ENCODE results near the gene MRPS2. TPM values are rescaled to one million over a fixed set of nuclear protein-coding genes. Genes with fewer than 3 reads are reported as not detected.

The MRPS2 gene
- total RNA-seq, 4 donors from 2014 or later = 9.7 to 28.2 (median 20.1) TPM

GRCh38 chr9:135523521-135524129 is 23.1 kb downstream of the MRPS2 start:
- no peak for DNase-seq
- Histone ChIP-seq H3K4me1 (no peaks in the 10 kb centered on the region), H3K27me3 (no peaks in the 10 kb centered on the region), H3K4me3 (no peak overlapping the region), H3K36me3 (no peaks in the 10 kb centered on the region), H3K9me3 (no peaks in the 10 kb centered on the region), H3K27ac (no peak overlapping the region)
- no peak for TF ChIP-seq CTCF (IDR thresholded peaks at IDR 0.05)
- TF ChIP-seq POLR2A (IDR thresholded peaks at IDR 0.05) = no peak
- intact Hi-C loops (cut with DNase I; ENCODE audit: low total_unique reads) = no loop called here

GRCh38 chr9:135524130-135524861 is 23.8 kb downstream of the MRPS2 start:
- Histone ChIP-seq H3K4me3 (no peak overlapping the region), H3K27ac (no peak overlapping the region), H3K36me3 (no peaks in the 10 kb centered on the region), H3K27me3 (no peaks in the 10 kb centered on the region), H3K4me1 (no peaks in the 10 kb centered on the region), H3K9me3 (no peaks in the 10 kb centered on the region)
- intact Hi-C loops (cut with DNase I; ENCODE audit: low total_unique reads) = no loop called here
- DNase-seq = no peak
- TF ChIP-seq CTCF (IDR thresholded peaks at IDR 0.05) (no peak), POLR2A (IDR thresholded peaks at IDR 0.05) (no peak)

- no peaks in the 10 kb centered on the region for H3K27me3 ChIP-seq
- no peak overlapping the region for H3K4me3 ChIP-seq
- H3K27ac ChIP-seq = no peak overlapping the region
- H3K9me3 ChIP-seq = no peaks in the 10 kb centered on the region
- DNase-seq = no peak
- intact Hi-C loops (cut with DNase I; ENCODE audit: low total_unique reads) = no loop called here
- H3K36me3 ChIP-seq = no peaks in the 10 kb centered on the region
- H3K4me1 ChIP-seq = no peaks in the 10 kb centered on the region
- no peak for TF ChIP-seq CTCF (IDR thresholded peaks at IDR 0.05)
- no peak for TF ChIP-seq POLR2A (IDR thresholded peaks at IDR 0.05)
These were observed 25.0 kb downstream of the MRPS2 start for GRCh38 chr9:135525241-135526088.

- TF ChIP-seq CTCF (IDR thresholded peaks at IDR 0.05) (no peak), POLR2A (IDR thresholded peaks at IDR 0.05) (no peak)
- H3K4me3 ChIP-seq = no peak overlapping the region
- H3K4me1 ChIP-seq = no peaks in the 10 kb centered on the region
- no peak overlapping the region for H3K27ac ChIP-seq
- DNase-seq = no peak
- no peaks in the 10 kb centered on the region for H3K36me3 ChIP-seq
- H3K9me3 ChIP-seq = no peaks in the 10 kb centered on the region
- intact Hi-C loops (cut with DNase I; ENCODE audit: low total_unique reads) = no loop called here
- no peaks in the 10 kb centered on the region for H3K27me3 ChIP-seq
These were observed 25.7 kb downstream of the MRPS2 start for GRCh38 chr9:135526089-135526729.
